Cardiac septum (tissue), 1 donor: ENCODE data around the gene TNFRSF4. TPM values are rescaled to one million over a fixed set of nuclear protein-coding genes. Genes with fewer than 3 reads are reported as not detected.

ENCODE experiments used
- DNase-seq: peaks from one replicate; pipeline ENCODE4 v3.0.0-alpha.2; 2020; ENCODE audit warnings: low spot score
- intact Hi-C: fragments of 100-400 bp; cut with DNase I; formaldehyde crosslinking; loops from one replicate; pipeline ENCODE4 v1.14.0; 2022
- total RNA-seq: library from RNA; stranded (reverse); fragmentation: NEBNext Ultra II Directional; extraction: Animal tissue kit (Norgen Biotek cat#: 25700); gene quantifications from one replicate; pipeline ENCODE4 v1.2.1, GENCODE V29; 2021
- donor health status: DM: no; HTN: no; CAD: no.

Gene TNFRSF4
- total RNA-seq, 1 donor from 2014 or later: 4.3 TPM

GRCh38 chr1:1206966-1207531 lies 6.9 kb downstream of the TNFRSF4 start:
- intact Hi-C loops: loop anchor here (5.0 kb wide), 1 partner anchor 75 kb away; no protein-coding TSS in a partner anchor
- no peak for DNase-seq

- intact Hi-C loops: loop anchor here (5.0 kb wide), 1 partner anchor 74 kb away; no protein-coding TSS in a partner anchor
- no peak for DNase-seq
These were observed 7.5 kb downstream of the TNFRSF4 start, which contains the start of gene TNFRSF18 for GRCh38 chr1:1206376-1206965. TNFRSF18 (minus strand) TSS chr1:1206592; CDS start chr1:1206571, 21 bp downstream.

GRCh38 chr1:1205769-1206375 lies 8.1 kb downstream of the TNFRSF4 start:
- intact Hi-C loops: loop anchor here (5.0 kb wide), 1 partner anchor 74 kb away; no protein-coding TSS in a partner anchor
- no peak for DNase-seq

GRCh38 chr1:1204998-1205768 lies 8.8 kb downstream of the TNFRSF4 start:
- intact Hi-C loops: loop anchor here (5.0 kb wide), 1 partner anchor 73 kb away; no protein-coding TSS in a partner anchor
- DNase-seq: no peak

- DNase-seq: no peak
- intact Hi-C loops: no loop called here
These were observed 9.5 kb downstream of the TNFRSF4 start for GRCh38 chr1:1204425-1204920.

- intact Hi-C loops: no loop called here
- no peak for DNase-seq
These were observed 10.2 kb downstream of the TNFRSF4 start for GRCh38 chr1:1203561-1204424.

GRCh38 chr1:1202831-1203560 lies 11.0 kb downstream of the TNFRSF4 start:
- intact Hi-C loops: no loop called here
- no peak for DNase-seq

GRCh38 chr1:1200876-1201810 lies 12.8 kb downstream of the TNFRSF4 start:
- intact Hi-C loops: no loop called here

GRCh38 chr1:1199961-1200875 lies 13.7 kb downstream of the TNFRSF4 start:
- intact Hi-C loops: no loop called here
- no peak for DNase-seq

More at GRCh38 chr1:1200876-1201810, 12.8 kb downstream of the TNFRSF4 start:
- DNase-seq: no peak

GRCh38 chr1:1199141-1199960 lies 14.6 kb downstream of the TNFRSF4 start:
- no peak for DNase-seq

GRCh38 chr1:1198423-1199140 lies 15.4 kb downstream of the TNFRSF4 start:
- DNase-seq: no peak
- intact Hi-C loops: no loop called here

More at GRCh38 chr1:1199141-1199960, 14.6 kb downstream of the TNFRSF4 start:
- intact Hi-C loops: no loop called here

GRCh38 chr1:1197551-1198422 lies 16.2 kb downstream of the TNFRSF4 start:
- intact Hi-C loops: no loop called here
- no peak for DNase-seq

GRCh38 chr1:1197188-1197500 lies 16.8 kb downstream of the TNFRSF4 start:
- no peak for DNase-seq
- intact Hi-C loops: no loop called here
